Measurements from ENCODE around the gene UNC5C.
A peak's percentile ranks its signal among the peaks of the same experiment; 100 is the strongest.

Gene UNC5C

GRCh38 chr4:95508421-95508820 is 40.4 kb downstream of the UNC5C start:
- peaks cover 0 to 43% (median 11%) of the 10 kb centered on the region in 4 donors for H3K4me1 ChIP-seq
- DNase-seq, result no peak
- no peaks in the 10 kb centered on the region for H3K9me3 ChIP-seq
- intact Hi-C loops (cut with DNase I; ENCODE audit: low total_unique reads), result no loop called here
- no peaks in the 10 kb centered on the region for H3K27me3 ChIP-seq
- no peak overlapping the region for H3K27ac ChIP-seq
- TF ChIP-seq CTCF (IDR thresholded peaks at IDR 0.05), result no peak
- H3K4me3 ChIP-seq, result no peak overlapping the region
- H3K36me3 ChIP-seq, result no peaks in the 10 kb centered on the region

GRCh38 chr4:95507561-95507960 is 41.2 kb downstream of the UNC5C start:
- Histone ChIP-seq H3K27me3 (no peaks in the 10 kb centered on the region), H3K4me1 (peaks cover 0 to 43% (median 11%) of the 10 kb centered on the region in 4 donors), H3K36me3 (no peaks in the 10 kb centered on the region), H3K9me3 (no peaks in the 10 kb centered on the region), H3K4me3 (no peak overlapping the region), H3K27ac (peak overlapping the region in 1 of 2 donors; percentile 9)
- no peak for DNase-seq
- no peak for TF ChIP-seq CTCF (IDR thresholded peaks at IDR 0.05)
- intact Hi-C loops (cut with DNase I; ENCODE audit: low total_unique reads), result no loop called here

- intact Hi-C loops (cut with DNase I; ENCODE audit: low total_unique reads), result no loop called here
- no peaks in the 10 kb centered on the region for H3K36me3 ChIP-seq
- peaks cover 0 to 43% (median 11%) of the 10 kb centered on the region in 4 donors for H3K4me1 ChIP-seq
- H3K27me3 ChIP-seq, result no peaks in the 10 kb centered on the region
- no peaks in the 10 kb centered on the region for H3K9me3 ChIP-seq
- no peak overlapping the region for H3K27ac ChIP-seq
- DNase-seq, result no peak
- TF ChIP-seq CTCF (IDR thresholded peaks at IDR 0.05), result no peak
- H3K4me3 ChIP-seq, result no peak overlapping the region
These were observed 41.6 kb downstream of the UNC5C start for GRCh38 chr4:95507147-95507546.

- Histone ChIP-seq H3K36me3 (no peaks in the 10 kb centered on the region), H3K9me3 (no peaks in the 10 kb centered on the region), H3K4me1 (peaks cover 0 to 43% (median 11%) of the 10 kb centered on the region in 4 donors), H3K27me3 (no peaks in the 10 kb centered on the region), H3K27ac (no peak overlapping the region), H3K4me3 (no peak overlapping the region)
- no peak for TF ChIP-seq CTCF (IDR thresholded peaks at IDR 0.05)
- intact Hi-C loops (cut with DNase I; ENCODE audit: low total_unique reads), result no loop called here
- no peak for DNase-seq
These were observed 42.5 kb downstream of the UNC5C start for GRCh38 chr4:95506264-95506663.

GRCh38 chr4:95505799-95506198 is 43.0 kb downstream of the UNC5C start:
- no peaks in the 10 kb centered on the region for H3K27me3 ChIP-seq
- H3K27ac ChIP-seq, result no peak overlapping the region
- H3K9me3 ChIP-seq, result no peaks in the 10 kb centered on the region
- H3K4me1 ChIP-seq, result peaks cover 0 to 46% (median 12%) of the 10 kb centered on the region in 4 donors
- no peak for TF ChIP-seq CTCF (IDR thresholded peaks at IDR 0.05)
- intact Hi-C loops (cut with DNase I; ENCODE audit: low total_unique reads), result no loop called here
- DNase-seq, result no peak
- no peak overlapping the region for H3K4me3 ChIP-seq
- no peaks in the 10 kb centered on the region for H3K36me3 ChIP-seq

GRCh38 chr4:95505151-95505550 is 43.6 kb downstream of the UNC5C start:
- H3K9me3 ChIP-seq, result no peaks in the 10 kb centered on the region
- H3K4me3 ChIP-seq, result no peak overlapping the region
- no peaks in the 10 kb centered on the region for H3K36me3 ChIP-seq
- peaks cover 0 to 46% (median 17%) of the 10 kb centered on the region in 4 donors for H3K4me1 ChIP-seq
- no peaks in the 10 kb centered on the region for H3K27me3 ChIP-seq
- no peak overlapping the region for H3K27ac ChIP-seq
- no peak for DNase-seq
- no peak for TF ChIP-seq CTCF (IDR thresholded peaks at IDR 0.05)
- intact Hi-C loops (cut with DNase I; ENCODE audit: low total_unique reads), result no loop called here
